OCI-LY1 (cell line): ENCODE results near the gene PDS5B.

Experiments used
- H2AFZ ChIP-seq: fragments of 200-600 bp; sonication (generic), shearing (Covaris generic); 2 replicates; pipeline ENCODE4 v1.6.0; 2014; ENCODE audit warnings: antibody characterized with exemption, mild to moderate bottlenecking, low read length
- H3F3A ChIP-seq: fragments of 200-600 bp; sonication (generic), shearing (Covaris generic); 2 replicates; pipeline ENCODE4 v1.6.0; 2014; ENCODE audit warnings: mild to moderate bottlenecking, antibody characterized with exemption, low read length, moderate library complexity; ENCODE audit not compliant: insufficient read depth
- H3K27ac ChIP-seq: fragments of 200-600 bp; sonication (generic); 2 replicates; pipeline ENCODE4 v1.5.1; 2014; ENCODE audit warnings: low read length, mixed run types, mild to moderate bottlenecking, low read depth; ENCODE audit not compliant: poor library complexity, severe bottlenecking
- H3K27me3 ChIP-seq: fragments of 200-600 bp; sonication (generic); 2 replicates; pipeline ENCODE4 v1.6.0; 2014; ENCODE audit warnings: antibody characterized with exemption, mild to moderate bottlenecking, low read length, moderate library complexity; ENCODE audit not compliant: insufficient read depth
- H3K36me3 ChIP-seq: fragments of 200-600 bp; sonication (generic); 2 replicates; pipeline ENCODE4 v1.6.1; 2014; ENCODE audit warnings: mild to moderate bottlenecking, antibody characterized with exemption, low read length, moderate library complexity, mixed read lengths; ENCODE audit not compliant: insufficient read depth
- H3K4me1 ChIP-seq: fragments of 200-600 bp; sonication (generic); 2 replicates; pipeline ENCODE4 v1.5.1; 2014; ENCODE audit warnings: mild to moderate bottlenecking, low read length, moderate library complexity; ENCODE audit not compliant: insufficient read depth, severe bottlenecking
- H3K4me2 ChIP-seq: fragments of 200-600 bp; sonication (generic), shearing (Covaris generic); 2 replicates; pipeline ENCODE4 v1.6.1; 2014; ENCODE audit warnings: low read length
- H3K4me3 ChIP-seq: fragments of 200-600 bp; sonication (generic); 2 replicates; pipeline ENCODE4 v1.5.1; 2014; ENCODE audit warnings: low read length, low read depth, mild to moderate bottlenecking, mixed read lengths; ENCODE audit not compliant: poor library complexity, severe bottlenecking
- H3K79me2 ChIP-seq: fragments of 200-600 bp; shearing (Covaris generic); 2 replicates; pipeline ENCODE4 v1.6.1; 2016; ENCODE audit warnings: mixed run types, low read length, mixed read lengths; ENCODE audit not compliant: insufficient read depth
- H3K9ac ChIP-seq: fragments of 200-600 bp; sonication (generic), shearing (Covaris generic); 2 replicates; pipeline ENCODE4 v1.6.1; 2014; ENCODE audit warnings: mild to moderate bottlenecking, low read length, mixed read lengths
- H3K9me2 ChIP-seq: fragments of 200-600 bp; sonication (generic), shearing (Covaris generic); 2 replicates; pipeline ENCODE4 v1.6.1; 2014; ENCODE audit warnings: low read depth, mild to moderate bottlenecking, low read length, mixed read lengths
- H3K9me3 ChIP-seq: fragments of 200-600 bp; shearing (Covaris generic); 2 replicates; pipeline ENCODE4 v1.6.1; 2014; ENCODE audit warnings: low read length, mixed read lengths
- H4K20me1 ChIP-seq: fragments of 200-600 bp; sonication (generic), shearing (Covaris generic); 2 replicates; pipeline ENCODE4 v1.6.0; 2016; ENCODE audit warnings: mild to moderate bottlenecking, low read length; ENCODE audit not compliant: insufficient read depth
- EZH2 ChIP-seq: fragments of 200-600 bp; sonication (generic), shearing (Covaris generic); IDR thresholded peaks from 2 replicates; pipeline ENCODE4 v1.8.0; 2017; ENCODE audit warnings: borderline replicate concordance, mixed run types, mild to moderate bottlenecking, antibody characterized with exemption, low read length, moderate library complexity, mixed read lengths
- TF ChIP-seq, protein P1 (sequence below): fragments of 200-600 bp; sonication (generic), shearing (Covaris generic); IDR thresholded peaks from 2 replicates; pipeline ENCODE4 v1.5.1; 2017; ENCODE audit warnings: mild to moderate bottlenecking, antibody characterized with exemption, low read length, moderate library complexity, mixed read lengths

PDS5B gene

DNA sequence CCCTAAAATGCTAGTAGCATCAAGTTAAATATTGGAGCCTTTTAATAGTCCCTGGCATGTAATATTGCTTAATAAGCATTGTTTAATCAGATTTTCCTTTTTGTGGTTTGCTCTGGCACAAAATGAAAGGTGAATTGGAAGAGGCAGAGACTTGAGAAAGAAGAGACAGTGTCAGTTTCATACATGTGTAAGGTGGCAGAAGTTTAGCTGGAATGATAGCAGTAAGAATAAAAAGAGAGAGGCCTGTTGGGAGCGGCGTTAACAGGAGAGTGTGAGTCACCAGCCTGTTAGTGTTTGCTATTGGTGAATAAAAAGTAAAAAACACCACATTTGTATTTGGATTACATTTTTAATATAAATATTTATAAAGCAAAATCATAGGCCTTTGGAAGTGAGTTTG lies 145.3 kb downstream of the PDS5B start:
- no peak overlapping the region for H2AFZ ChIP-seq
- TF ChIP-seq, protein P1, sequence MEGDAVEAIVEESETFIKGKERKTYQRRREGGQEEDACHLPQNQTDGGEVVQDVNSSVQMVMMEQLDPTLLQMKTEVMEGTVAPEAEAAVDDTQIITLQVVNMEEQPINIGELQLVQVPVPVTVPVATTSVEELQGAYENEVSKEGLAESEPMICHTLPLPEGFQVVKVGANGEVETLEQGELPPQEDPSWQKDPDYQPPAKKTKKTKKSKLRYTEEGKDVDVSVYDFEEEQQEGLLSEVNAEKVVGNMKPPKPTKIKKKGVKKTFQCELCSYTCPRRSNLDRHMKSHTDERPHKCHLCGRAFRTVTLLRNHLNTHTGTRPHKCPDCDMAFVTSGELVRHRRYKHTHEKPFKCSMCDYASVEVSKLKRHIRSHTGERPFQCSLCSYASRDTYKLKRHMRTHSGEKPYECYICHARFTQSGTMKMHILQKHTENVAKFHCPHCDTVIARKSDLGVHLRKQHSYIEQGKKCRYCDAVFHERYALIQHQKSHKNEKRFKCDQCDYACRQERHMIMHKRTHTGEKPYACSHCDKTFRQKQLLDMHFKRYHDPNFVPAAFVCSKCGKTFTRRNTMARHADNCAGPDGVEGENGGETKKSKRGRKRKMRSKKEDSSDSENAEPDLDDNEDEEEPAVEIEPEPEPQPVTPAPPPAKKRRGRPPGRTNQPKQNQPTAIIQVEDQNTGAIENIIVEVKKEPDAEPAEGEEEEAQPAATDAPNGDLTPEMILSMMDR: no peak
- no peak for TF ChIP-seq EZH2
- no peaks in the 10 kb centered on the region for H3K9me3 ChIP-seq
- H4K20me1 ChIP-seq: no peaks in the 10 kb centered on the region
- H3K79me2 ChIP-seq: no peaks in the 10 kb centered on the region
- peaks cover 4% of the 10 kb centered on the region for H3K4me1 ChIP-seq
- H3K27ac ChIP-seq: no peak overlapping the region
- H3K36me3 ChIP-seq: no peaks in the 10 kb centered on the region
- no peaks in the 10 kb centered on the region for H3F3A ChIP-seq
- no peak overlapping the region for H3K9ac ChIP-seq
- no peak overlapping the region for H3K4me3 ChIP-seq
- H3K4me2 ChIP-seq: no peak overlapping the region
- H3K27me3 ChIP-seq: no peaks in the 10 kb centered on the region
- no peaks in the 10 kb centered on the region for H3K9me2 ChIP-seq

DNA sequence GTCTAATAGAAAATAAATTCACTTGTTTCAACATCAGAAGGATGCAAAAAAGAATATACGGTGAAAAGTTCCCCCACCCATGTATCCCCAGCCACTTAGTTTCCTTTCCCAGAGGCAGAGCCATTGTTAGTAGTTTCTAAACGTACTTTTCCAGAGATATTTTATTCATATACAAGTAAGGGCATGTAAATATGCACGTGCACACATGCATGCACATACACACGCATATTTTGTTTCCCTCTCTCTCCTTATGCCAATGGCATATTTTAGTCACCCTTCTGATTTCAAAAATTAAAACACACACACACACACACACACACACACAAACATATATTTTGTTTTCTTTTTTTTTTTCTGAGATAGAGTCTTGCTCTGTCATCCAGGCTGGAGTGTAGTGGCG lies 147.4 kb downstream of the PDS5B start:
- Histone ChIP-seq H3K79me2 (no peaks in the 10 kb centered on the region), H3K9me2 (no peaks in the 10 kb centered on the region), H3K36me3 (no peaks in the 10 kb centered on the region), H4K20me1 (no peaks in the 10 kb centered on the region), H2AFZ (no peak overlapping the region), H3K4me2 (no peak overlapping the region), H3F3A (no peaks in the 10 kb centered on the region), H3K9ac (no peak overlapping the region), H3K4me1 (peaks cover 8% of the 10 kb centered on the region), H3K27me3 (no peaks in the 10 kb centered on the region), H3K9me3 (no peaks in the 10 kb centered on the region), H3K27ac (no peak overlapping the region), H3K4me3 (no peak overlapping the region)
- TF ChIP-seq, protein P1: no peak
- no peak for TF ChIP-seq EZH2

DNA sequence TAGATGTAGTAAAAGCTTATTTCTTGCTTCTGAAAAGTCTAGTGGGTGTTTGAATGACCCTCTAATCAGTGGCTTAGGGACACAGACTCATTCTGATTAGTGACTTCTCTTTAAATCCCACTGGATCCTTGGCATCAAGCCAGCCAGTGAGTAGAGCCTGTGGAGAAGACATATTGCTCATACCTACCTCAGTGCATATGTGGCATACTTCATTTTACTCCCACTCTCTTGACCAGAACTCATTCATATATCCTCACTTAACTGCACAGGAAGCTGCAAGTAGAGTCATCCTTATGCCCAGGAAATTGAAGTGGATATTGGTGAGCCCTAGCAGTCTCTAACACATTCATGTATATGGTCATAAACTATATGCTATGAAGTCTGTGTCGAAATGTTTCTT lies 148.3 kb downstream of the PDS5B start:
- Histone ChIP-seq H3K4me2 (no peak overlapping the region), H3K27ac (no peak overlapping the region), H3K9me3 (no peaks in the 10 kb centered on the region), H3K36me3 (no peaks in the 10 kb centered on the region), H3K79me2 (no peaks in the 10 kb centered on the region), H3K9me2 (no peaks in the 10 kb centered on the region), H2AFZ (no peak overlapping the region), H3K9ac (no peak overlapping the region), H4K20me1 (no peaks in the 10 kb centered on the region), H3F3A (no peaks in the 10 kb centered on the region), H3K4me1 (peaks cover 8% of the 10 kb centered on the region), H3K4me3 (no peak overlapping the region), H3K27me3 (no peaks in the 10 kb centered on the region)
- TF ChIP-seq, protein P1: no peak
- TF ChIP-seq EZH2: no peak
